GM23248 (cell line): ENCODE results near the gene FUBP3.

Source experiments
- EZH2 ChIP-seq: fragments of 200-600 bp; sonication (generic); IDR thresholded peaks from 2 replicates; pipeline ENCODE4 v1.6.1; 2018; ENCODE audit warnings: antibody characterized with exemption, mild to moderate bottlenecking; ENCODE audit not compliant: insufficient read depth, poor library complexity, severe bottlenecking
- EZH2phosphoT487 ChIP-seq: fragments of 200-600 bp; sonication (generic); IDR thresholded peaks from 2 replicates; pipeline ENCODE4 v1.6.1; 2018; ENCODE audit warnings: antibody characterized with exemption, moderate library complexity, mild to moderate bottlenecking, low read depth; ENCODE audit not compliant: insufficient read depth

- TF ChIP-seq EZH2phosphoT487 (no peak), EZH2 (no peak)
Observed at GRCh38 chr9:130635721-130636647, 56.6 kb downstream of the FUBP3 start.
